PFSK-1 (cell line): ENCODE measurements around the gene CEP112.

ENCODE experiments used
- FOXP2 ChIP-seq: optimal IDR thresholded peaks from 2 replicates; pipeline ENCODE3; 2011; ENCODE audit warnings: borderline replicate concordance, control low read depth, inconsistent platforms; ENCODE audit not compliant: insufficient read depth; ENCODE audit errors: extremely low read length, extremely low read depth
- POLR2AphosphoS5 ChIP-seq: IDR thresholded peaks from 2 replicates; pipeline ENCODE4 v1.6.1; 2012; ENCODE audit warnings: low read depth, mild to moderate bottlenecking, control low read depth, low read length, moderate library complexity
- SIN3A ChIP-seq: IDR thresholded peaks from 2 replicates; pipeline ENCODE4 v1.6.1; 2012; ENCODE audit warnings: mild to moderate bottlenecking, low read length, moderate library complexity, borderline replicate concordance; ENCODE audit not compliant: insufficient read depth
- TAF1 ChIP-seq: IDR thresholded peaks from 2 replicates; pipeline ENCODE4 v1.6.1; 2012; ENCODE audit warnings: low read length, control low read depth, borderline replicate concordance; ENCODE audit not compliant: insufficient read depth
- TF ChIP-seq, protein P1 (sequence below), 2 experiments: IDR thresholded peaks; 2 replicates each; pipeline versions ENCODE4 v1.6.1 to v1.8.0; 2011 to 2012; ENCODE audit warnings: low read depth in 2 of 2, low read length in 2 of 2, control low read depth in 1 of 2, inconsistent platforms in 1 of 2, mild to moderate bottlenecking in 1 of 2, moderate library complexity in 1 of 2; ENCODE audit not compliant: insufficient read depth in 1 of 2

The CEP112 gene

DNA sequence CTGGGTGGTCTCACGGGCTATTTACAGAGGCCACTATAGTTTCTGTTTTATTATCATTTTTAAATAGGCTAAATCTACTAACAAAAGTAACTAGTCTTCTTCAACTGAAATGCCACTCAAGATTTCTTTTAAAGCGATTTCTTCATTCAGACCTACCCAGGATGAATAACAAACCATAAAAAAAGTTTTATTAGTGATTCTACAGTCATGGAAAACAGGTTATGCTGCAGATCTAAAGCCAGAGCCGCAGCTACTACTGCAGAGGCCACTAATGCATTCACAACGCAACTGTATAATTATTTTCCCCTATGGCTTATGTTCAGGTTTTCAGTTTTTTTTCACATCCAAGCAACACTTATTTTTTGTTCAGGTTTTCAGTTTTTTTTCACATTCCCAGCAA lies 494.3 kb downstream of the CEP112 start:
- TF ChIP-seq, protein P1, sequence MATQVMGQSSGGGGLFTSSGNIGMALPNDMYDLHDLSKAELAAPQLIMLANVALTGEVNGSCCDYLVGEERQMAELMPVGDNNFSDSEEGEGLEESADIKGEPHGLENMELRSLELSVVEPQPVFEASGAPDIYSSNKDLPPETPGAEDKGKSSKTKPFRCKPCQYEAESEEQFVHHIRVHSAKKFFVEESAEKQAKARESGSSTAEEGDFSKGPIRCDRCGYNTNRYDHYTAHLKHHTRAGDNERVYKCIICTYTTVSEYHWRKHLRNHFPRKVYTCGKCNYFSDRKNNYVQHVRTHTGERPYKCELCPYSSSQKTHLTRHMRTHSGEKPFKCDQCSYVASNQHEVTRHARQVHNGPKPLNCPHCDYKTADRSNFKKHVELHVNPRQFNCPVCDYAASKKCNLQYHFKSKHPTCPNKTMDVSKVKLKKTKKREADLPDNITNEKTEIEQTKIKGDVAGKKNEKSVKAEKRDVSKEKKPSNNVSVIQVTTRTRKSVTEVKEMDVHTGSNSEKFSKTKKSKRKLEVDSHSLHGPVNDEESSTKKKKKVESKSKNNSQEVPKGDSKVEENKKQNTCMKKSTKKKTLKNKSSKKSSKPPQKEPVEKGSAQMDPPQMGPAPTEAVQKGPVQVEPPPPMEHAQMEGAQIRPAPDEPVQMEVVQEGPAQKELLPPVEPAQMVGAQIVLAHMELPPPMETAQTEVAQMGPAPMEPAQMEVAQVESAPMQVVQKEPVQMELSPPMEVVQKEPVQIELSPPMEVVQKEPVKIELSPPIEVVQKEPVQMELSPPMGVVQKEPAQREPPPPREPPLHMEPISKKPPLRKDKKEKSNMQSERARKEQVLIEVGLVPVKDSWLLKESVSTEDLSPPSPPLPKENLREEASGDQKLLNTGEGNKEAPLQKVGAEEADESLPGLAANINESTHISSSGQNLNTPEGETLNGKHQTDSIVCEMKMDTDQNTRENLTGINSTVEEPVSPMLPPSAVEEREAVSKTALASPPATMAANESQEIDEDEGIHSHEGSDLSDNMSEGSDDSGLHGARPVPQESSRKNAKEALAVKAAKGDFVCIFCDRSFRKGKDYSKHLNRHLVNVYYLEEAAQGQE (IDR thresholded peaks at IDR 0.05; ENCODE audit: insufficient read depth in 1 of 2, low read depth in 2 of 2, low read length in 2 of 2) = no peak
- TF ChIP-seq POLR2AphosphoS5 = no peak
- no peak for TF ChIP-seq TAF1
- TF ChIP-seq FOXP2 = no peak
- no peak for TF ChIP-seq SIN3A

DNA sequence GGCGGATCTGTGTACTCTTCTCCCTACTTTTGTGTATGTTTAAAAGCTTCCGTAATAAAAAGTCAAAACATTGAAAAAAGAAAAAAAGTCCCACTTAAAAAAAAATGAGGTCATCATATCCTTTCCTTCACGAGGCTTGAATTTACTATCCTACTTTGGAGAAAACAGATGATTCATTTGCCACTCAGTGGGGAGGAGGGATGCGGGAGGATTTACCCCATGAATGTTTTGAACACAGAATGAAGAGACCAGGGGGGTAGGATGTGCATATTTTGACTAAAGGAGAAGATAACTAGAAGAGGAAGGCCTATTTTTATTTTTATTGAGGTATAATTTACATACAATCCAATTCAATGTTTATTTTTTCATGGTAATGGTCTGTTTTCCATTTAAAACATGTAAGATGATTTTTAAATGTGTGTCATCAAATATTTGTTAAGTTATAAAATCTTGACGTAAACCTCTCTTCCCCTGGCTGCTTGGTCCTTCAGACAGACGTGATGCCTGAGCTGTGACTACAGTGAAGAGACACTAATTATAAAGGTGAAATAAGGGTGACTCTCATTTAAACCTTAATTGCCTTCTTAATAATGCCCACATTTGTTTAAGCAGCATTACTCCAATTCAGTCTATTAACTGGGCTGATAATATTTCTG lies 495.1 kb downstream of the CEP112 start:
- TF ChIP-seq SIN3A (no peak), FOXP2 (no peak), POLR2AphosphoS5 (no peak), TAF1 (no peak)
- TF ChIP-seq, protein P1 (IDR thresholded peaks at IDR 0.05; ENCODE audit: insufficient read depth in 1 of 2, low read depth in 2 of 2, low read length in 2 of 2) = no peak

DNA sequence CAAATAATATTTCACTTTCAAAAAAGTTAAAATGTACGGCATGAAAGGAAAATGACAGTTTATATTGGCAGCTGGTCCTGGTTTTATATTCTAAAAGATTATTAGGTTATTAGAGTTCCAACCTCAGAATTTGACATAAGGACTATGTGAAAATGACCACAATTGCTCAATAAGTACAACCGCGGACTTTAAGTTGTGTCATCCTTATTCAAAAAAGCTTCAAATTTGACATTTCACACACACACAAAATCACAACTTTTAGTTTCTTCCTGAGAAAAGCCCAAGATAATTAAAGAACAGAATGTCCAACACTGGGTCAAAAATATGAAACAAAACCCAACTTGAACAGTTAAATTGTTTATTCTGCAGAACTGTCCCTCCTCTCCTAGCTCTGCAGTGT lies 497.3 kb downstream of the CEP112 start:
- TF ChIP-seq, protein P1 (IDR thresholded peaks at IDR 0.05; ENCODE audit: insufficient read depth in 1 of 2, low read depth in 2 of 2, low read length in 2 of 2) = no peak
- TF ChIP-seq SIN3A (no peak), TAF1 (no peak), FOXP2 (no peak), POLR2AphosphoS5 (no peak)

DNA sequence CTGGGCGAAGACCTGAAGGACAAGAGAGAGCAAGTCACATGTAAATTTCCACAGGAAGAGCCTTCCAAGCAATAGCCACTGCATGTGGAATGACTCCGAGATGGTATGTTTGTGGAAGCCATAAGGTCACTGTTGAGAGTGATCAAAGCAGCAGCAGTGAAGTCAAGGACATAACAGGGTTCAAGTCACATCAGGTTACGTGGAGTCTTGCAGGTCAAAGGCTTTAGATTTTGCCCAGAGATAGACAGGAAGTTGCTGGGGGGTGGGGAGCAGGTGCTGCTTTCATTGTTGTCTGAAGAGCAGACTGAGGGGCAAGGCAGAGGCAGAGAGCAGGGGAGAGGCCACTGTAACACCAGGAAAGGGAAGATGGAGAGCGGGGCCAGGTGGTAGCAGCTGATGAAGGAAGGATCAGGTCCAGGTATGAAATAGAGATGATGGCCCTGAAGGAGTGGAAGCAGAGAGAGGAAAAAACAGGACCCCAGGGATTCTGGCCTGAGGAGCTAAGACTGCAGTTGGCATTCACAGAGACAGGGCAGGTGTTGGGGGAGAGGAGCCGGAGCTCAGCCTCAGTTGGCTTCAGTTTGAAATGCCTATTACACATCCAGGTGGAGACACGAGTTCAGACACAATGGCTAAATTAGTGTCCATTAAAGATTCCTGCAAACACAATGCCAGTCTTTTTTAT lies 501.2 kb downstream of the CEP112 start:
- TF ChIP-seq SIN3A = no peak
- no peak for TF ChIP-seq FOXP2
- TF ChIP-seq POLR2AphosphoS5 = no peak
- TF ChIP-seq, protein P1 (IDR thresholded peaks at IDR 0.05; ENCODE audit: insufficient read depth in 1 of 2, low read depth in 2 of 2, low read length in 2 of 2) = no peak
- TF ChIP-seq TAF1 = no peak
